DMS153 treated with DMSO at 0.1 percent for 48 hours (cell line): ENCODE measurements around the gene SCCPDH.
"Not testable (repeated sequence)": the region's sequence is repeated elsewhere in the genome, so short reads cannot be mapped to it uniquely, and the experiment has no call there.

Source experiments
- DNase-seq: peaks from one replicate; lab custom pipeline; 2025; ENCODE audit not compliant: unreplicated experiment; lab: John Stamatoyannopoulos, UW

Gene SCCPDH

DNA sequence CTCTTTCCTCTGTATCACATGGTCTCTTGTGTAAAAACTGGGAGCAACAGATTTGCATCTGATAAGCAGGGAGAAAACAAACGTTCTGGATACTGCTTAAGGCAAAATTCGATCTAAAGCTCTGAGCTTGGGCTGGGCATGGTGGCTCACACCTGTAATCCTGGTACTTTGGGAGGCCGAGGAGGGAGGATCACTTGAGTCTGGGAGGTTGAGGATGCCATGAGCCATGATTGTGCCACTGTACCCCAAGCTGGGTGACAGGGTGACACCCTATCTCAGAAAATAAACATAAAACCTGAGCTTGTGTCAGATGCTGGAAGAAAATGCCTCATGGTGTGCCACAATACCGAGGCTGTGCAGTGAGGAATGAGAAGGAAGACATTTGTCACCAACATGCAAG lies 73.9 kb downstream of the SCCPDH start:
- no peak for DNase-seq

DNA sequence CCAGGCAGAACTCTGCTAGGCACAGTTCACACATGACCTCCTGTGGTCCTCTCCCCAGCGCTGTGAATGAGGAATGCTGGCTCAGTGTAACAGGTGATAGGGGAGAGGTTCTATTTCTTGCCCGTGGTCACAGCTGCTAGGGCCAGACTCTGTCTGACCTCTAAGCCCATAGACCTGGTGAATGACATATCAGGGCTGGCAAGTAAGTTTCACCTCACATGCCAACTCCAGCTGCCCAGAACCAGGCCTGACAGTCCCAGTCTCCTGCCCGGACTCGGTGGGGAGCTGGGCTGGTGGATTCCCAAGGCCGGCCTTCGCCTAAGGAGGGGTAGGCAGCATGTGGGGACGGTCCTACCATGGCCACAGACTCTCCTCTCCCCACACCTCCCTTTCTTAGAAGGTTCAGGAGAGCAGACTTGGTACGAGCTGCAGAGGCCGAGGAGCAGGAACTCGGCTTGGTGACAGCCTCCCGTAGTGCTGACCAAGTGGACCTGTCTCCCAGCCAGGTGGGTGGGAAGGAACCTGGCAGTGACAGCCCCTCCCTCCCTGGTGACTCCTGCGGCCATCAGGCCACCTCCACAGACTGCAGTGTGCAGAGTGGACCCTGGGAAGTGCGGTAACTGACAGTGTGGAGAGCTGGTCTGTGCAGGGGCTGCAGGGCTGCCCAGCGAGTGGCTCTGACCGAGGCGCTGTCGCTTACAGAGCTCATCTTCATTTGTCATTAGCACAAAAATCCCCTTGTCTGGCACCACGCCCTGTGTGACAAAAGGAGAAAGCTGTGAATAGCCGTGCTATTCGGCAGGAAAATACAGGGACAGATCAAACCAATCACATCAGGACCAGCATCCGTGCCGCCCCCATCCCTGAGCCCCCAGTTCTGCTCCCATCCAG lies 74.6 kb downstream of the SCCPDH start:
- no peak for DNase-seq

DNA sequence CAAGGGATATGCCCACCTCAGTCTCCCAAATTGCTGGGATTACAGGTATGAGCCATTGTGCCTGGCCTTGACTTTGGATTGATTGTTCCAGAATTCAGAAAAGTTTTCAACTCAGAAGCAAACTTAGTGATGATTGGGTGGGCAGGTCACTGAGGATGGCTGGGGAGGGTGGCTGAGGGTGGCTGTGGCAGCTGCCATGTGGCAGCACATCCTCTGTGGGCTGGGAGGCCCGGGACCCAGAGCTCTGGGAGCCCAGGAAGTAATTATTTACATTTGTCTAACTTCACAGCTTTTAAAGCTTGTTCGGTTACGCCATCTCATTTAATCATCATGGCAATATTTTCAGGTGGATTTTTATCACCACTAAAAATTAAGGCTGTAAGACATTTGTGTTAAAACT lies 76.1 kb downstream of the SCCPDH start:
- no peak for DNase-seq

DNA sequence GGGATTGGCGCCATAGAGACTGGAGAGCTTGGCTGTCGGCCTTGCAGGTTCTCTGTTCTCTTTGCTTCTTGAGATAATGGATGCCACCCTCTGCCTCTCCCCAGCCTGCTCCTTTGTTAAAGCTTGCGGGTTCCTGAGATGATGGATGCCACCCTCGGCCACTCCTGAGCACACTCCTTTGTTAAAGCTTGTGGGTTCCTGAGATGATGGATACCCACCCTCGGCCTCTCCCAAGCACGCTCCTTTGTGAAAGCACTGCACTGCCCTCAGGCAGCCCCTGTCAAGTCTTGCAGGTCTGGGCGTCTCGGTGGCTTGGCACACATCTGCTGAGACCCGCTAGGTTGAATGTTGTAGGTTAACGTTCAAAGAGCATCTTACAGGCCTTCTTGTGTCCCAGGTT lies 76.5 kb downstream of the SCCPDH start:
- no peak for DNase-seq

DNA sequence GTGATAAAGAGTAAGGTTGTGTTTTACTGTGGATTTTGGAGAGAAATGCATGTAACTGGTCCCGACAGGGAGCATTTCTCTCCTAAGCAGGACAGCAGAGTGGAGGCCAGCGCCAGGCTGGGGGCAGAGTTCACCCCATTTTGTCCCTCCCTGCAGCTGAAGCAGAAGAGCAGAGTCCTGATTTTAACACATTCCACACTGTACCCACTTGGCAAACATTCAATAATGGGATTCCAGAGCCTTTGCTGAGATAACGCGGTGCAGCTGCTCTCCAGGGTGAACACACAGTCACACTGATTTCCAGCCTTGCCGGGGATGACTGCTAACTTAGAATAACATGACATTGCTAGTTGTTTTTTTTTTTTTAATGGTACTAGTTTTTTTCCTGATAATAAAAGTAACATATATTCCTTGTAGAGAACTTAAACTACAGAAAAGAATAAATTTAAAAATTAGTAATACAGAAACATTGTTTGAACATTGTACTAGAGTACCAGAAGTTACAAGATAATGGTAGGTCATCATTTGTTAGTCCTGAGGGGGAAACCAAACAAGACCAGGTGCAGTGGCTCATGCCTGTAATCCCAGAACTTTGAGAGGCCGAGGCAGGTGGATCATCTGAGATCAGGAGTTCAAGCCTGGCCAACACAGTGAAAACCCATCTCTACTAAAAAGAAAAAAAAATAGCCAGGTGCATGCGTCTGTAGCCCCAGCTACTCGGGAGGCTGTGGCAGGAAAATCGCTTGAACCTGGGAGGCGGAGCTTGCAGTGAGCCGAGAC lies 77.2 kb downstream of the SCCPDH start:
- no peak for DNase-seq

DNA sequence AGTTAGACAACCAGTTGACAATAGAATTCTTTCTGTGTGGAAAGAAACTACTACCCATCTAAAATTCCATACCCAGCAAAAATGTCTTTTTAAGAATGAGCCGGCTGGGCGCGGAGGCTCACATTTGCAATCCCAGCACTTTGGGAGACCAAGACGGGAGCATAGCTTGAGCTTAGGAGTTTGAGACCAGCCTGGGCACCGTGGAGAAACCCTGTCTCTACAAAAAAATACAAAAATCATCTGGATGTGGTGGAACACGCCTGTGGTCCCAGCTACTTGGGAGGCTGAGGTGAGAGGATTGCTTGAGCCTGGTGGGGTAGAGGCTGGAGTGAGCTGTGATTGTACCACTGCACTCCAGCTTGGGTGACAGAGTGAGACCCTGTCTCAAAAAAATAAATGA lies 79.2 kb downstream of the SCCPDH start:
- no peak for DNase-seq

DNA sequence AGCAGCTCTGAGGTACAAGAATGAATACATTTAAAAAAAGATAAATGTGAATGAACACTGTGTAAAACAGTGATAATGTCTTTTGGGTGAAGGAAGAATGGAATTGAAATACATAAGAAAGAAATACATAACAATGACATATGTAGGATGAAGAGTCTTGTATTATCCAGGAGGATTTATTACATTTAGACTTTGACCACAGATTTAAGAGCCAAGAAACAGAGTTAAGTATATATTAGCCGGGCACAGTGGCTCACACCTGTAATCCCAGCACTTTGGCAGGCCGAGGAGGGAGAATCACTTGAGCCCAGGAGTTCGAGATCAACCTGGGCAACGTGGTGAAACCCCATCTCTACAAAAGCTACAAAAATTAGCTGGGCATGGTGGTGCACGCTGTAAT lies 79.7 kb downstream of the SCCPDH start:
- DNase-seq, result no peak

DNA sequence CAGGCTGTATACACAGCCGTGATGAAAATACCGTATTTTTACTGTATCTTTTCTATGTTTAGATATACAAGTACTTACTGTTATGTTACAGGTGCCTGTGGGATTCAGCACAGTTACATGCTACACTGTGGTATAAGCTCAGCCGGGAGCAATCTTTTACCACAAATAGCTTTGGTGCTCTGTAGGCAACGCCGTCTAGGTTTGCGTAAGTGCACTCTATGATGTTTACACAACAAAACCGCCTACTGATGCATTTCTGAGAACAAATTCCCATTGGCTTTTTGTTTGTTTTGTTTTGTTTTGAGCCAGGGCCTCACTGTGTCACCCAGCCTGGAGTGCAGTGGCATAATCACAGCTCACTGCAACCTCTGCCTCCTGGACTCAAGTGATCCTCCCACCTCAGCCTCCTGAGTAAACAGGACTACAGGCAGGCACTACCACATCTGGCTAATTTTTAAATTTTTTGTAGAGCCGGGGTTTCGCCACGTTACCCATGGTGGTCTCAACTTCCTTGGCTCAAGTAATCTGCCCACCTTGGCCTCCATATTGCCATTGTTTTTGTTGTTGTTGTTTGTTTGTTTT lies 81.0 kb downstream of the SCCPDH start:
- DNase-seq, result no peak

DNA sequence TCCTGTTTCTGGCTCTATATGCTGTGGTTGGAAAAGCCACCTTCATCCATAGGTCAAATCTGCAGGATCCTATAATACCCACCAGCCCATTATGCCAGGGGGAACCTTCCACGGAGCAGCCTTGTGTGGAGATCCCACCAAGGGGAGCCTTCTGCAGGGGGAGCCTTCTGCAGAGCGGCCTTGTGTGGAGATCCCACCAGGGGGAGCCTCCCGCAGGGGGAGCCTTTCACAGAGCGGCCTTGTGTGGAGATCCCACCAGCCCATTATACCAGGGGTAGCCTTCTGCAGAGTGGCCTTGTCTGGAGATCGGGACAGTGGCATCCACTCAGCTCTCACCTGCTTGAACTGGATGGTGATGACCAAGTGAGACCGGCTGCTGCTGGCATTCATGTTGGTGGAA lies 85.3 kb downstream of the SCCPDH start:
- DNase-seq, result no peak

DNA sequence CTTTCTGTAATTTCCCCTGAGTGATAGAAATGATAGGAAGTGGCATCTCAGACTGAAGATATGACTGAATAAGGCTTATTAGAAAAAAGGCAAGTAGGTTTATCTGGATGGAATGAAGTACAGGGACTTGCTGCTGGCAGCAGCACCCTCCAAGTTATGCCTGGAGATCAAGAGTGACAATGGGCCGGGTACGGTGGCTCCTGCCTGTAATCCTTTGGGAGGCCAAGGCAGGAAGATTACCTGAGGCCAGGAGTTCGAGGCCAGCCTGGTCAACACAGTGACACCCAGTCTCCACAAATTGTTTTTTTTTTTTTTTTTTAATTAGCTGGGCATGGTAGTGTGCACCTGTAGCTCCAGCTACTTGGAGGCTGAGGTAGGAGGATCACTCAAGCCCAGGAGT lies 87.8 kb downstream of the SCCPDH start:
- DNase-seq, result no peak

DNA sequence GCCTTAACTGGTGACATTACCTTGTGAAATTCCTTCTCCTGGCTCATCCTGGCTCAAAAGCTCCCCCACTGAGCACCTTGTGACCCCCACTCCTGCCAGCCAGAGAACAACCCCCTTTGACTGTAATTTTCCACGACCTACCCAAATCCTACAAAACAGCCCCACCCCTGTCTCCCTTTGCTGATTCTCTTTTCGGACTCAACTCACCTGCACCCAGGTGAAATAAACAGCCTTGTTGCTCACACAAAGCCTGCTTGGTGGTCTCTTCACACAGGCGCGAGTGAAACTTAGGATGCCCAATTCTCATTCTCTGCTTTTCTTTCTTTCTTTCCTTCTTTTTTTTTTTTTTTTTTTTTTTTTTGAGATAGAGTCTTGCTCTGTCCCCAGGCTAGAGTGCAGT lies 89.1 kb downstream of the SCCPDH start:
- not testable (repeated sequence) for DNase-seq

DNA sequence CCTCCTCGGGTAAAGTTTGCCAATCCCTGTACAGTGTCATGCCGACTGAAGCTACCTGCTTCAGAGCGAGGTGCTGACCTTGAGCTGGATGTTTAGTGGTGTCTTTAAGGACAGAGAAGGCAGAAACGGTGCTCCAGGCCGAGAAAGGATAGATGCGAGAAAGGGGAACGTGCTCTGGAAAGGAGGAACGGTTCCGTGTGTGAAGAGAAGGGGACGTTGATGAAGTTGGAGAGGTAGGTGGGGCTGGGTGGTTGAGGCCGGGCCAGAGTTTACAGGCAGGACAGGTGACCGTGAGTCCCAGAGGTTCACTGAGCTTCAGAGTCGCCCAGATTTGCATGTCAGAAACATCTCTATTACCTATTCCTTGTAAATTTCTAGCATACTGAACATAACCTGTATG lies 90.7 kb downstream of the SCCPDH start:
- no peak for DNase-seq

DNA sequence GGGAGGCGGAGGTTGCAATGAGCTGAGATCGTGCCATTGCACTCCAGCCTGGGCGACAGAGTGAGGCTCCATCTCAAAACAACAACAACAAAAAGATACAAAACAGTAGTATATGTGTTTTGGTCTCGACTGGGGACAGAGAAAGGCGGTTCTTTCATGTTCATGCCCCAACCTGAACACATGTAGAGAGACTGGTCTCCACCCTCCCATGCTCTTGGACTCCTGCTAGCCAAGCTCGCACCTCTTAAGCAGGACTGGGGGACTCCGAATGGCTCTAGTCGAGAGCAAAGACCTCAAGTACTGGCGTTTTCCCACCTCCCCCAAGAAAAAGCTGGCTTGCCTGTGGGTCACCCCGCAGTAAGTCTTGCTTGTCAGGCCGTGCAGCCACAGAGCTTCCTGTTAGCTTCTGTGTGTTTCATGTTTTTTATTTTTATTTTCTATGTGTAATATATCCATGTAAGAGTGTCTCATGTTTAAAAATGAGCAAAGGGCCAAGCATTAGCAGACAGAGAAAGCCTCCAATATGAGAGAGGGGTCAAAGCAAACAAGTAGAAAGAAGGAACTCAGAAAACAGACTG lies 91.6 kb downstream of the SCCPDH start:
- no peak for DNase-seq
